Measurements from ENCODE around the gene ARHGAP24.
"Not testable (repeated sequence)": the region's sequence is repeated elsewhere in the genome, so short reads cannot be mapped to it uniquely, and the experiment has no call there.

Gene ARHGAP24

DNA sequence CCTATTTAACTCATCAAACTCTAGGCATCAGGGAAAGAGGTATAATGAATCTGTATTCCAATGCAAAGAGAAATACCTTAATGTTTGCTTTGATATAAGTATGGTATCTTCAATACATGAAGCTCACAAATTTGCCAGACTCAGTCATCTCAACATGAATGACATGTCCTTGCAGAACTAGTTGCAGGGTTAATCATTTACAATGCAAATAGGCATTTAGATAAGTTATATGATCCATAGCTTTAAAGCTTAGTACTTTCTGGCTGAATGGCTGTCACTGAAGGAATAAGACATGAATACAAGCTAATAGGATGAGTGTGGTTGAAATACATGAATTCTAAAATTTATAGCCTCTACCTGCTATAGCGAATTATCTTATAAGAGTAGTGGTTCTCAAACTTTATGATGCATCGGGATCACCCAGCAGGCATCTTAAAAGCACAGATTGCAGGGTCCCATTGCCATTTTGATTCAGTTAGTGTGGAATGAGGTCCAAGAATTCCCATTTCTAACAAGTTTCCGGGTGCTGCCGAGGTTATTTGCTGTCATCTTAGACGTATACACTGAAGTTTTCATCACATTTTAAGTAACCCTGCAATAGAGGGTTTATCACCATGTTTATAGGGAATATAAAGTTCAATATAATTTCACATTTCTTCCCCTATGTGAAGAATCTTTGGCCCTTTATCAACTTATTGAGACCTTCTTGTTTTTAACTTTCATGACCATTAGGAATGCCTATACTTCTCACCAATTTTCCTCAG is 439.2 kb downstream of the ARHGAP24 start:
- no peak for DNase-seq (ENCODE audit: low read depth in 2 of 2)

DNA sequence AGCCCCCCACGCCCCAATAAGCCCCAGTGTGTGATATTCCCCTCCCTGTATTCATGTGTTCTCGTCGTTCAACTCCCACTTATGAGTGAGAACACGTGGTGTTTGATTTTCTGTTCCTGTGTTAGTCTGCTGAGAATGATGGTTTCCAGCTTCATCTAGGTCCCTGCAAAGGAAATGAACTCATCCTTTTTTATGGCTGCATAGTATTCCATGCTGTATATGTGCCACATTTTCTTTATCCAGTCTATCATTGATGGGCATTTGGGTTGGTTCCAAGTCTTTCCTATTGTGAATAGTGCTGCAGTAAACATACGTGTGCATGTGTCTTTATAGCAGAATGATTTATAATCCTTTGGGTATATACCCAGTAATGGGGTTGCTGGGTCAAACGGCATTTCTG is 440.6 kb downstream of the ARHGAP24 start:
- not testable (repeated sequence) for DNase-seq (ENCODE audit: low read depth in 2 of 2)

DNA sequence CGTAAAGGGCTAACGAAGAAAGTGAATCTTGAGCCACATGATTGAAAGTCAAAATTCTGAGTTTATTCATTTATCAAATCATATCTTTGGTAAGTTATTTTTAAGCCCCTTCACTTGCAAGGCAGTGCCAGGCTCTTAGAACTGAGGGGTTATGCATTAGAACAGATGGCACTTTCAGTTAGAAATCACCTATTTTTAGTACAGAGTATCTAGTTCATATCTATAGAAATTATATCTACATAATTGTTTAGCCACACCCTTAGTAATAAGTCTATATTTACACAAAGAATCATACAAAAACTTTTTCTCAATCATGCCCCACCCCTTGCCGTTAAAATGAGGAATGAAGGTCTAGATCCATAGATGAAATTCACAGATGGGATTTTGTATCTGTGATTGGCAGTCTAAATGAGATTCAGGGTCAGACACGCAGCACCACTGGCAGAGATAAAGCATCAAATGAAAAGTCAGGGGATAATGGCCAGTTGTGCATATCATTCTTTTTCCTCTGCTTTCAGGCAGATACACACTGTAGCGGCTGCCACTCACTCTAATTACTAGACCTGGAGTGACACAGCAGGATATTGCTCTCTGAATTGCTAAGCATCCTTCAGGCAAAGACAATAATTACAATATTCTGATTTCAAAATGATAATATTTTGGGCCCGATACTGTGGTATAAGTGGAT is 444.4 kb downstream of the ARHGAP24 start:
- no peak for DNase-seq (ENCODE audit: low read depth in 2 of 2)

DNA sequence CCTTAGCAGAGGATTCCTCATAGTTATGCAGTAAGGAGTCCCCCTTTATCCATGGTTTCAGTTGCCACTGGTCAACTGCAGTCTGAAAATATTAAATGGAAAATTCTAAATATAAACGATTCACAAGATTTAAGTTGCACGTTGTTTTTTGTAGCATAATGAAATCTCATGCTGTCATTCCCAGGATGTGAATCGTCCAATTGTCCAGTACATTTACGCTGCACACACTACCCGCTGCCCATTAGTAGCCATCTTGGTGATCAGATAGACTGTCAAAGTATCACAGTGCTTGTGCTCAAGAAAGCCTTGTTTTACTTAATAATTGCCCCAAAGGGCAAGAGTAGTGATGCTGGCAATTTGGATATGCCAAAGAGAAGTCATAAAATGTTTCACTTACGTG is 450.1 kb downstream of the ARHGAP24 start:
- DNase-seq (ENCODE audit: low read depth in 2 of 2): no peak

DNA sequence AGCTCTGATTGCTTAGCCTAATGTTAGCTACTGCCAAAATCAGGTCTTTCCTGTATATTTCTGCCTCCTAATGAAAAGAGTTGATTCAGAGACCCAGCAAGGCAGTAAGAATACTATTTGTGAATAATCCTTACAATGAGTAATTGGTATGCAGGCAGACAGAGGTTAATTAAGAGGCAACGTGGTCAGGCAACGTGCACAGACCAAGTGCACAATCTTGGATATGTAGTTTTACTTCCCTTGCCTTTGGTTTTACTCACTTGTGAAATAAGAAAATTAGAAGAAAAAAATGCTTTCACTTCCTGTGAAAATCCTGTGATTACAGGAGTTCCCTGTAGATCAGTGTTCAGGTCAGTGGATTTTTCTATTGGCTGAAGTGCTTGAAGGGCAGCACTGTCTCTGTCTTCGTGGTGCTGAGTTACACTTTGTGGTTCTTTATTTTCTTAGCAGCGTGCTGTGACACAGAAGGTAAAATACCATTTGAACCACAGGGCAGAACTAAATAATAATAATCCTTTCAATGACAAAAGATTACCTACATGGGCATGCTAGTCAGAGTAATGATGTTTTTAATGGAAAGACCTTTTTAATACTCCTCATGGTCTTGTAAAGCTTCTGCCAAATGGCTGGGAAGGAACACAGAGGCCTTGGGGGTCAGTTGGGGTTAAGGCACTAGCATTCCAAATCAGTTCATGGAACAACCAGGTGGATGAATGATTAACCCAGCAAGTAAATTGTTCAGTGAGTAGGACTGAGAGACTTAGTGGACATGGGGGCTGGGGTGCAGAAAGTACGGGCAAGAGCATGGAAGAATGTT is 454.0 kb downstream of the ARHGAP24 start:
- DNase-seq (ENCODE audit: low read depth in 2 of 2): no peak

DNA sequence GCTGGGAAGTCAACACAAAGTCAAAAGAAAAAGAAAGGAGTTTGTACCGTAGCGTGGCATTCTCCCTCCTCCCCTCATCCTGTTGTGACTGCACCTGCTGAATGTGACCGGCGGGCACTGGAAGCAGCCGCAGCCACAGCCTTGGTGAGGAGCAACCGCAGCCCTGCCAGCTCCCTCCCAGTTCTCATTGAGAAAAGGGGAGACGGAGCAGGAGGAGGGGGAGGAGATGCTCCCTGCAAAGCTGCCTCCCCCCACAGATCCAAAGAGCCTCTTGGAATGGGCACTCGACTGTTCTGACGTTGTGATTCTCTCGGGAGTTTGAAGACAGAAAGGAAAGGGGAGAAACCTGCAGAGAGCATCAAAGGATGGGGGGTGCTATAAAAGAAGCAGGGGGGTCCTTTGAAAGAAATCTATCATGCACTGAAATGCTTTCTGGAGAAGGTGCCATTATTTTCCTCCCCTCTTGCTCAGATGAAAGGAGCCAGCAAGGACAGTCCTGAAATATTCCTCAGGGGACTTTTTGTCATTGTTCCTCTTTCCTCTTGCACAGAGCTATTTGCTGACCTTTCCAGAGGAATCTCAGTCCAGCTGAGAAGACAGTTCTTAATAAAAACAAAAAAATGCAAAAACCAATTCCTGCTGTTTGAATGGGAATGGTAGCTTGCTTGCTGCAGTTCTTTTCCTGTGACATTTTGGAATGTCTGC is 455.2 kb downstream of the ARHGAP24 start:
- DNase-seq (ENCODE audit: low read depth in 2 of 2): no peak

DNA sequence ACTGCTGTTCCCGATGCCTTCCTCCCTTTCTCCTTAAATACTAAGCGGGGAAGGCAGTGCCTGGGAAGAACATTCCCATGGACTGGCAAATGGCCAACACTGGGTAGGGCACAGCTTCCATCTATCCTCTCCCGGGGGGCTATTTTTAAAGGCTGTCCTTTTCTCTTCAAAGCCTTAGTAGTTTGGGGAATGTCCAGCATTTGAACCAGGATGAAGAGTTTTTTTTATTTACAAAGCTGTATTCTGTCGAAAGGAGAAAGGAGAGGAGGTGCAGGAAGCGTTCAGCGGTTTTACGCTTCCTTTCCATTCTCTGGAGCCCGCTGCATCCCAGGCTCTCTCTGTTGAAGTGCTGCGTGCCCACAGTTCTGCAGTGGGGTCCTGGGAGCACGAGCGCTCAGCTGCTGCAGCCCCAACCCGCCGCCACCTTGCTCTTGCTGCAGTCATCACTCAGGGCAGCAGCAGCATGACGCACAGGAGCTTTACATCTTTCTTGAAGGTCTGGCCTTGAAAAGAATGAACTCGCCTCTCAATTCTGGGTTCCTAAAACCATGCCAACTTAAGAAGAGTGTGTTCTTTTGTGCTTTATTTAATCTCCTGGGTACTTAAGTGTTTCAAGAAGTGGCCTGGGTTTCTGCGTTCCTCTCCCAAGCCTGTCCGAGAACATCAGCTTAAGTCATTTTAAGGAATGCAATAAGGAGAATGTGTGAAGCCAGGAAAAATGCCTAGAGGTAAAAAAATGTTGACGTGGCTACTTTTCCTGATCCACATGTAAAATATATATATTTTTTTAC is 457.7 kb downstream of the ARHGAP24 start:
- DNase-seq (ENCODE audit: low read depth in 2 of 2): no peak

DNA sequence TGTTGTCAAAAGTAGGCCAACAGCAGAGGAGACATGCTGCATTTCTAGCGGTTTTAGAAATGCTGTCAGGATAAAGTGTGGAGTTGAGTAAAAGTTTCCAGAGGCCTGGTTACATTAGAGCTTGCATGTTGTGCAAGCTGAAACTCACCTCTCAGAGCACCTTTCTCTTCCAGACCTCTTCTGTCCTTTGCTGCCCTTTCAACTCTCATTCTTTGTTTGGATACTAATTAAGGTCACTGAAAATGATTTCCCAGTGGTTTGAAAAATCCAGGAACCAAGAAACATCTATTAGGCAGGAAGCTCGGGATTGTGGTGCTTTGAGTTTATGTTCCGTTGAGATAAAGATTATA is 458.3 kb downstream of the ARHGAP24 start:
- no peak for DNase-seq (ENCODE audit: low read depth in 2 of 2)

DNA sequence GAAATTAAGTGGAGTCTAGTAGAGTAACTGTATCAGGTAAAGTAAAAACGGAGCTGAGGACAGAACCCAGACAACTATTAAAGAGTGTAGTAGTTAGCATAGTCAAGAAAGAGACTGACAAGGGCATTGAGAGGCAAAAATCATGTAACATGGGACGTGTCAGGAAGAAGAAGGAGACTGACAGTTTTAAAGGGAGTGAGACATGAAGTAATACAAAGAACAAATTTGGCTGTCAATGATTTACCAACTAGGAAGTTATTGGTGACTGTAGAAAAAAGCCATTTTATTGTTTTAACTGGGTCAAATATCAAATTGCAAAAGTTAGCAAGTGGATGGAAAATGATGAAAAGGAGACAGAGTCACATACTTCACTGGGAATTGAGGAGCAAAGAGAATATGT is 462.6 kb downstream of the ARHGAP24 start:
- no peak for DNase-seq (ENCODE audit: low read depth in 2 of 2)

DNA sequence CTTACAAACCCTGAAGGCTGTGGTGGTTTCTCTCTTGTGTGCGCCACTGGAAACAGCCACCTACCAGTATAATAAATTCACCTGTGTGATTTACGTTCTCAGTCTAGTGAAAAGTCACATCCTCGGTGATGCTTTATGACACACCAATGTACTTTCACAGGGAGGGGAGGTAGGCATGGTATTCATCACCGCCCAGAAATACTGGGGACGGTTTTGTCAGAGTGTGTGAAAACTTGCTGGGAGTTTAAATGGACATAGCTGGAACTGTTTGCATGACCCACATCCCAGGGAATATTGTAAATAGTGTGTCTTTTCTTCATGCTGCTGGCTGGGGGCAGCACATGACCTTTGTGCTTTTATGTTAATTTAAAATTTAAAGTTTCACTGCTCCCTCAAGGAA is 463.1 kb downstream of the ARHGAP24 start:
- no peak for DNase-seq (ENCODE audit: low read depth in 2 of 2)

DNA sequence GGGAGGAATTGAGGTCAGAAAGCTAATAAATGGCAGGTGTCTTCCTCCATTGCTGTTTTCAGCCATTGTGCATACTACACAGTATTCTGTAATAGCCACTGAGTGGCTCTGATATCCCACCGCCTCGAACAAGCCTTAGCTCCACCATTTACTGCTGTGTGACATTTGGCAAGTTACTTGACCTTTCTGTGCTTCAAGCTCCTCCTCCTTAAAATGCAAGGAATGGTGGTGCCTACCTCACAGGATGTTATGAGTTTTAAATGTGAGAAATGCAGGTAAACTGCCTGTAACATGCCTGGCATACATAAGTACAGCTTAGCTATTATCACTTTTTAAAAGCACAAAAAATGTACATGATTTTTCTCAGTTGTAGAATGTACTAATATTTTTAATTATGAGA is 464.0 kb downstream of the ARHGAP24 start:
- DNase-seq (ENCODE audit: low read depth in 2 of 2): no peak

DNA sequence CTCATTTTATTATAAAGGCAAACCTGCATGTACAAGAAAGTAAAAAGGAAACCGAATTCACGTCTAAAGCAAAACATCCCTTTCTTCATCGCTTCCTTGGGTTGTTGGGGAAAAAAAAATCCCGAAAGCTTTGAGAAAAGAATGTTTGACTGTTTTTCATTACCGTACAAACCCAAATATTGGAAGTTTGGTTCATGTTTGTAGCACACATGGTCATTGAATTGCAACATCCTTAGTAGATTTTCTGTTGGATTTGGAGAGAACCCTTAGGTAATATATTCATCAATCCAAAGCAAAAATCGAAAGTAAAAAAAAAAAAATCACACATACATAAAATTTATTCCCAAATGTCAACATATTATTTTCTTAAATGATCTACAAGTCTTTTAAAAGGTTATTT is 464.6 kb downstream of the ARHGAP24 start:
- DNase-seq (ENCODE audit: low read depth in 2 of 2): no peak

DNA sequence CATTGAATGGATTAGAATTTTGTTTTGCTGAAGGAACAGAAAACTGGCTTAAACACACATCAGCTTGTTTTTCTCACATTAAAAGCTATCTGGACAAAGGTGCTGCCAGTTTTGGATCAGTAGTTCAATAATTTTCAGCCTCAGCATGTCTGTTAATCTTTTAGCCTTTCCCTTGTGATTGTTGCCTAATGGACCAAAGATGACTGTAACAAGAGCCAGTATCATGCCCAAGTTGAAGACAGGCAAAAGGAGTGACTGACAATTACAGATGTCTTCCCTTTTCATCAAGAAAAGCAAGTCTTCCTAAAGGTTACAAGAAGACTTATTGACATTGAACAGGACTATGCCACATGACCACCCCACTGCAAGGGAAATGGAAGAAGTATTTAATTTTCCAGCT is 465.2 kb downstream of the ARHGAP24 start:
- no peak for DNase-seq (ENCODE audit: low read depth in 2 of 2)

DNA sequence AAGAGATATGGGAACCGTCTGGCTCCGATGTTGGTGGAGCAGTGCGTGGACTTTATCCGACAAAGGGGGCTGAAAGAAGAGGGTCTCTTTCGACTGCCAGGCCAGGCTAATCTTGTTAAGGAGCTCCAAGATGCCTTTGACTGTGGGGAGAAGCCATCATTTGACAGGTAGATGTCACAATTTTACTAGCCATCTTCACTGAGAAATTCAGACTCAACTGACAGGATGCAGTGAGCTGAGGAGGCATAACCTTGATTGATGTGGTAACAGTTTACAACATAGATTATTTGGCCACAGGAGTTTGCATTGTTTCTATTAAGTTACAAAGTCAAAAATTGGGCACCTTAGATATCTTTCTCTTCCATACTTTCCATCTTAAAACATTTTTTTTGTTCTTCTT is 467.2 kb downstream of the ARHGAP24 start:
- DNase-seq (ENCODE audit: low read depth in 2 of 2): no peak

DNA sequence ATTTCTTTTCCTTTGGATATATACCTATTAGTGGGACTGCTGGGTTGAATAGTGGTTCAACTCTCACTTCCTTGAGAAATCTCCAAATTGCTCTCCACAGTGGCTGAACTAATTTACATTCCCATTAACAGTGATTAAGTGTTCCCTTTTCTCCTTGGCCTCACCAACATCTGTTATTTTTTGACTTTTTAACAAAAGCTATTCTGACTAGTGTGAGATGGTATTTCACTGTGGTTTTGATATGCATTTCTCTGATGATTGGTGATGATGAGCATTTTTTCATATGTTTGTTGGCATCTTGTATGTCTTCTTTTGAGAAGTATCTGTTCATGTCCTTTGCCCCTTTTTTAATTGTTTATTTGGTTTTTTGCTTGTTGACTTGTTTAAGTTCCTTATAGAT is 471.9 kb downstream of the ARHGAP24 start:
- DNase-seq (ENCODE audit: low read depth in 2 of 2): no peak

DNA sequence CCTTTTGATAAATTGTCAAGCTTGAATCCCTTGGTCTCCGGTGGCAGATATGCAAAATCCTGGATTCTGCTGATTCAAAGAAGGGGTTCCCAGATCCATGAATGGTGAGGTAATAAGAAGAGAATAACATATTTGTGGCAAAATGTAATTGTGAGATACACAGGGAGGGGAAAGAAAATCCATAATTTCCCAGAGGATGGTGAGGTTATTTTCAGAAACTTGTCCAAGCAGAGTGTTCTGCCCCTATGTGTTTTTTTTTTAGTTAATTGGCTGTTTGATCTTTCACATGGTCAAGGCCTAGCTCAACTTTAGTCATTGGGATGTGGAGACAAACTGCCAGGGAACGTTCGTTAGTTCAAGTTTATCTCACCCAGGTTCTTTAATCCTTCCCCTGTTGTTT is 476.1 kb downstream of the ARHGAP24 start:
- no peak for DNase-seq (ENCODE audit: low read depth in 2 of 2)

DNA sequence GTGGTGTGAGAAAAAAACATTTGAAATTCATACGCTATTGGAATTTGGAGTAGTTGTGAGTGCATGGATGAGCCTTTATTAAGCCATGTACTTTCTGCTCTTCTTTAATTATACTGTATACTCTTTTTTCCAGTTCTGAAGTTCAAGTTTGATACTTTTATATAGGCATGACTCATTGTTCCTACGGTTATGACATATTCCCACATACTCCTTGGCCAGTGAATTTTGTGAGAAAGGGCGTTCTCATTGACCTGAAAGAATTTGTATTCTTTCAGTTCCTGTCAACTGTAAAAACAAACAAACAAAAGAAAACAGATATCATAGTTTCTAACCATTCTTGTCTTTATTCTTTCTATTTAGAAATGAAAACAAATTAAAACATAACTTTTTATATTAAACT is 477.6 kb downstream of the ARHGAP24 start:
- DNase-seq (ENCODE audit: low read depth in 2 of 2): no peak

DNA sequence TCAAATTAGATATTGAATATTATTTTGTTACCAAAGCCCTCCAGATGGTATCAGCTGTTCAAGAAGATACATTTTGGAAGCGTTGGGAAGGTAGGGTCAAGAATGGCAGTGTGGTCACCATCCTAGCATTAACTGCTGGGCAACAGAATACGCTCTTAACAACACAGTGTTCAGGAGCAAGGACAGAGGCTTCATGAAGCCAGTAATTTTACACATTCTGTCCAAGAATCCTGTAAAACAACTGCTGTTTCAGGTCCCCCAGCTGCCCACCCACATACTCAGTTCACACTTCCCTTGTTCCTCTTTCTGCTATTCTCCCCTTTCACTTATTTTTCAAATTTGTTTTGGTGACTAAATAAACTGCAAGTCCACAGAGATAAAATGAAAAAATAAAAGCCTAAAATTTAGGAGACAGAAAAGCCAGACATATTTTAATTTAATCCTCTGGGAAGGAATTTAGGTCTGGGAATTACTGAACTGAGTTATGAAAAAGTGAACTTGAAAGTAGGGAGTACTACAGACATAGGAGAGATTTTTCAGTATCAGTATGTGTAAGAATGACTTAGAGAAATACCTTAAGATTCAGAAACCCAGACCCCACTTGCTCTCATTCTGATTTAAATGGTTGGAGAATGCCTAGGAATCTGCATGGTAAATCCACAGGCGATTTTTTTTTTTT is 478.2 kb downstream of the ARHGAP24 start:
- no peak for DNase-seq (ENCODE audit: low read depth in 2 of 2)

DNA sequence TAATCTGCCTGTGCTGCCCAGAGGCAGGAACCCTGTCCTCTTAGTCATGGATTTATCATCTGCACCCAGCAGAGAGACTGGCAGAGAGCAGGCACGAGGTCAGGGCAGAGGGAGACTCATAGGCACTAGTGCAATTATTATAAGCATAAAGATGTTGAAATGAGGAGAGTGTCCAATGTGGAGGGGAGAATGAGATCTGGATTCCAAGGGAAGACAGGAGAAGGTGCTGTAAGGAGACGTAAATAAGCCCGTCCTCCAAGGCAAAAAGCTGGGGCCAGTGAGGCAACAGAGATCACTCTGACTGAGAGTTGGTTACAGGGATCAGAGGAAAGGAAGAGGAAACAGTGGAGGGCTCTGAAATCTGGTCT is 478.7 kb downstream of the ARHGAP24 start:
- no peak for DNase-seq (ENCODE audit: low read depth in 2 of 2)

DNA sequence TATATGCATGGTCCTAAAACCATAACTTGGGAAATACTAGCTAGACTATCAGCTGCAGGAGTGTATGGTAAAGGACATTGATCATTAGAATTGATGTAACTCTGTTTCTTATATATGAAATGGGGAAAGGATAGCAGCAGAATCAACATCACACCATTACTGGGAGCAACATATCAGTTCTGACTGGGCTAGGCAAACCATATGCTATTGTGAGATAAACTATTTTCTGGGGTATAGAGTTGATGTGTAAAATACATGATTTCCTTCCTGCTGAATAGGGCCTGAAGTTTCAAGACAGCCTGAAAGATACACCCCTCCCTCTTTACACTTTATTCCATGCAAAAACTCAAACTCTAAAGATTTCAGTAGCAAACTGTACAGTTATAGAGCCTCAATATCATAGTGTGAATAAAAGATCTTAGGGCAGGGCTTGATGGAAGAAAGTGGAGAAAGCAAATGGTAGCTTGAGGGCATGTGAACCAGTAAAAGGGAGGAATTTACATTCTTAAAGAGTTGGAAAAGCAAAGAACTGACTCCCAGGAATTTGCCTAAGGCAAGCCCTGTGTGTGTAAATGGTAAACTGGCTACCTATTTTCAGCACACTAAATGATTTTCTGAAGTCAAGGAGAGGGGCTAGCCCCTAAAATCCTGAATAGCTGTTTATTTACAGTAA is 480.8 kb downstream of the ARHGAP24 start:
- DNase-seq (ENCODE audit: low read depth in 2 of 2): no peak

All from stimulated activated CD8-positive, alpha-beta memory T cell treated with anti-CD3 and anti-CD28 coated beads, Interleukin-15, amount 100 ng/mL, for 4 hours (primary cell).